MV-4-11 (cell line): ENCODE results near the gene TEF.
"Not testable (repeated sequence)": the region's sequence is repeated elsewhere in the genome, so short reads cannot be mapped to it uniquely, and the experiment has no call there.

ENCODE experiments used
- DNase-seq: peaks from one replicate; lab custom pipeline; 2025; lab: John Stamatoyannopoulos, UW

TEF gene

GRCh38 chr22:41425660-41426365 lies 44.1 kb downstream of the TEF start:
- no peak for DNase-seq

- DNase-seq = no peak
Observed at GRCh38 chr22:41429232-41429950, 47.6 kb downstream of the TEF start.

GRCh38 chr22:41429951-41430332 lies 48.2 kb downstream of the TEF start:
- no peak for DNase-seq

GRCh38 chr22:41431656-41432055 lies 49.9 kb downstream of the TEF start:
- DNase-seq = no peak

GRCh38 chr22:41433480-41433879 lies 51.7 kb downstream of the TEF start:
- DNase-seq = not testable (repeated sequence)

- not testable (repeated sequence) for DNase-seq
Observed at GRCh38 chr22:41434361-41435003, 52.7 kb downstream of the TEF start.

GRCh38 chr22:41435560-41435959 lies 53.8 kb downstream of the TEF start:
- no peak for DNase-seq

GRCh38 chr22:41436322-41437113 lies 54.8 kb downstream of the TEF start:
- no peak for DNase-seq

GRCh38 chr22:41437198-41437597 lies 55.5 kb downstream of the TEF start:
- no peak for DNase-seq

- not testable (repeated sequence) for DNase-seq
Observed at GRCh38 chr22:41440511-41440910, 58.8 kb downstream of the TEF start.

- DNase-seq = no peak
Observed at GRCh38 chr22:41442240-41442792, 60.6 kb downstream of the TEF start.

GRCh38 chr22:41444360-41445128 lies 62.8 kb downstream of the TEF start:
- peak; percentile 91 for DNase-seq

- peak; percentile 55 for DNase-seq
Observed at GRCh38 chr22:41445129-41446056, 63.7 kb downstream of the TEF start.

GRCh38 chr22:41446057-41446501 lies 64.3 kb downstream of the TEF start:
- DNase-seq = no peak

- peak; percentile 88 for DNase-seq
Observed at GRCh38 chr22:41446639-41447434, 65.1 kb downstream of the TEF start, which contains the start of gene TOB2. Gene TOB2, minus strand, starts transcription at chr22:41446801. Its CDS starts 9,456 bp downstream, at chr22:41437345.

- DNase-seq = peak; percentile 52
Observed at GRCh38 chr22:41447435-41448188, 65.9 kb downstream of the TEF start.

- DNase-seq = peak; percentile 99
Observed at GRCh38 chr22:41448189-41448808, 66.6 kb downstream of the TEF start.
